HUES64 (cell line): ENCODE data around the gene YWHAG.
"Not testable (repeated sequence)": the region's sequence is repeated elsewhere in the genome, so short reads cannot be mapped to it uniquely, and the experiment has no call there.

Experiments
- H3K27ac ChIP-seq: 2 replicates; pipeline ENCODE4 v1.7.0; 2013; ENCODE audit warnings: low read depth, low read length, inconsistent platforms
- H3K27me3 ChIP-seq: 2 replicates; pipeline ENCODE4 v1.6.1; 2013; ENCODE audit warnings: mild to moderate bottlenecking, low read length; ENCODE audit not compliant: insufficient read depth
- H3K36me3 ChIP-seq: 2 replicates; pipeline ENCODE4 v1.6.1; 2013; ENCODE audit warnings: mild to moderate bottlenecking, low read length; ENCODE audit not compliant: insufficient read depth
- H3K4me1 ChIP-seq: 2 replicates; pipeline ENCODE4 v1.6.1; 2013; ENCODE audit warnings: mild to moderate bottlenecking, low read length, moderate library complexity; ENCODE audit not compliant: insufficient read depth
- H3K4me3 ChIP-seq: 2 replicates; pipeline ENCODE4 v1.5.1; 2013; ENCODE audit warnings: mild to moderate bottlenecking, low read length, moderate library complexity
- H3K9ac ChIP-seq: 2 replicates; pipeline ENCODE4 v1.6.1; 2013; ENCODE audit warnings: mild to moderate bottlenecking, low read depth, low read length
- H3K9me3 ChIP-seq: 2 replicates; pipeline ENCODE4 v1.6.1; 2013; ENCODE audit warnings: low read depth, low read length; ENCODE audit not compliant: insufficient read depth
- WGBS: fragments of 150-250, 120-280 bp; methylation state at CpG from one replicate; pipeline ENCODE4 v1.1.7; 2013; ENCODE audit warnings: missing lambda C conversion rate; 5-methylcytosine and 5-hydroxymethylcytosine counted together

YWHAG gene

DNA sequence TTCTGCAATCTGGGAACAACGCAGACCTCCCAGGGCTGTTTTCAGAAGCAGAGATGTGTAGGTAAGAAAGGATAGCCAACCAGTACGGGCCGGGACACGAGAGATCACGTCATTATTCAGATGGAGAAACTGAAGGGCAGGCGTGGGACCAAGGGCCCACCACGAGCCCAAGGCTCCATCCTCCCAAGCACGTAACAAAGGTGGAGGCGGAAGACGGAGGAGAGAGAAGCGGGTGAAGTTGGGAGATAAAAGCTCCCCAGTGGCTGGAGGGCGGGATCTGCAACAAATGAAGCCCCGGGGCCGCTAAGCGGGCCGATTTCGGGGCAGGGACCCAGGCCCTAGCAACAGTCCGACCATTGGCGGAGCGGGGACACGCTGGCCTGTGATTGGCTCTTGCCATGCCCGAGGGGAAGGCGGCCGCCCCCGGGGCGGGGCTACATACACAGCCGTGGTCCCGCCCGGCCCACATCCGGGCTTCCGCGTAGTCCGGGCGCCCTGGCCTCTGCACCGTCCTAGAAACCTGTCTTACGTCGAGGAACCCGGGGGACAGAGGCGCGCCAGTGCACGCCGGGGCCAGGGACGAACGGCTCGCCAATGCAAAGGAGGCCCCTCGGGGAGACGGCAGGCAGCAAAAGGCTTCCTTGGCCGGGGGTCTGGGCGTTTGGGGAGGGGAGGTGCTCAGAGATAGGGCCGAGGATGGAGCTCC lies 40.9 kb downstream of the YWHAG start:
- H3K27ac ChIP-seq: peak overlapping the region; percentile 91

DNA sequence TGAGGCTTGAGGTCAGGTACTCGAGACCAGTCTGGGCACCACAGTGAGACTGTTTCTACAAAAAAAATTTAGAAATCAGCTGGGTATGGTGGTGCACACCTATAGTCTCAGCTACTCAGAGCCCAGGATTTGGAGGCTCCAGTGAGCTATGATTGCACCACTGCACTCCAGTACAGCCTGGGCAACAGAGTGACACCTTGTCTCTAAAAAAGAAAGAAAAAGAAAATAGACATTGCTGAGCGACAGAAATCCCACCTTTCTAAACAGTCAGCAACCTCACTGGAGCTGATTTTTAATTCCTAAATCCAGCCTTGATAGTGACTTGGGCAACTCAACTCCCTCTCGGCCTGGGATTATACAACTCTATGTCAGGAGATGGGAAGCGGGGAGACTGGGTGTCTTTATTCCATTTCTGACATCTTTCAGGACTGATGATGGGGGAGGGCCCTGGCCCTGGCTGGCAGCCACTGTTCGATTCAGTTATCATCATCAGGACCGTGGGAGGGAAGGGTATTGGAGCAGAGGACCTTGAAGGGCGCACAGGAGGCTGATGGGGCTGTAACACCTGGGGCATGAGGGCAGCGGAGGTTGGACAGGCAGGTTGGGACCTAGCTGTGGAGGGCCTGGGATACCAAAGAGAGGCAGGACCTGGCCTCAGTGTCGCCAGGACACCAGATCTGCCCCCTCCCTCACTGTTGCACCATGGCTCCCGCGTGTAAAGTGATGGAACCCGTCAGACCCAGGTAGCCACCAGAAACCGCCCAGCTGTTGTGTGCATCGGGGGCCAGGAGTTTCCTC lies 41.6 kb downstream of the YWHAG start:
- H3K36me3 ChIP-seq: peaks cover 1% of the 10 kb centered on the region; the same call in 1 of the 2 replicates
- no peaks in the 10 kb centered on the region for H3K27me3 ChIP-seq
- peak overlapping the region; percentile 71 for H3K9ac ChIP-seq
- 70% methylated on average over 14 of the region's 14 CpGs for WGBS
- H3K4me1 ChIP-seq: peaks cover 13% of the 10 kb centered on the region
- peak overlapping the region; percentile 82 for H3K27ac ChIP-seq
- H3K4me3 ChIP-seq: peak overlapping the region; percentile 69
- no peaks in the 10 kb centered on the region for H3K9me3 ChIP-seq

More for the DNA sequence above, 40.9 kb downstream of the YWHAG start:
- Histone ChIP-seq H3K9ac (peak overlapping the region; percentile 79), H3K27me3 (no peaks in the 10 kb centered on the region), H3K36me3 (peaks cover 3% of the 10 kb centered on the region; the same call in 1 of the 2 replicates), H3K4me1 (peaks cover 13% of the 10 kb centered on the region), H3K4me3 (peak overlapping the region; percentile 69), H3K9me3 (no peaks in the 10 kb centered on the region)
- 2% methylated on average over 50 of the region's 50 CpGs for whole genome bisulfite sequencing

DNA sequence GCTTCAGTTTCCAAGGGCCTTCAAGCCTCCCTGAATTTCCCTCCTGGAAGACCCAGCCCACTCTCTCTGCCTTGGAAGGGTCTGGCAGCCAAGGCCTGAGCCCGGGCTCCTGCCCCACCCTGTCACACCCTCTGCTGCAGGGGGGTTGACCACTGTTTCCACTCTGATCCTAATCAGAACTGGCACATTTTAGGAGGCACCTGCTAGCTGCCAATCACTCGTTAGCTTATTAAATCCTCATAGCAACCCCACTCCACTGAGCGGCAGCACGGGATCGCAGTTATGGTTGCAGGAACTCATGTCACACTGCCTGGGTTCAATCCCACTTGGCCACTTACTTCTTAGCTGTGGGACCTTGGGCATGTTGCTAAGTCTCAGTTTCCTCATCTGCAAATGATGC lies 43.4 kb downstream of the YWHAG start:
- H3K9ac ChIP-seq: no peak overlapping the region
- peaks cover 13% of the 10 kb centered on the region for H3K4me1 ChIP-seq
- H3K9me3 ChIP-seq: no peaks in the 10 kb centered on the region
- no peak overlapping the region for H3K4me3 ChIP-seq
- 92% methylated on average over 5 of the region's 5 CpGs for whole genome bisulfite sequencing
- no peak overlapping the region for H3K27ac ChIP-seq
- no peaks in the 10 kb centered on the region for H3K36me3 ChIP-seq
- H3K27me3 ChIP-seq: no peaks in the 10 kb centered on the region

DNA sequence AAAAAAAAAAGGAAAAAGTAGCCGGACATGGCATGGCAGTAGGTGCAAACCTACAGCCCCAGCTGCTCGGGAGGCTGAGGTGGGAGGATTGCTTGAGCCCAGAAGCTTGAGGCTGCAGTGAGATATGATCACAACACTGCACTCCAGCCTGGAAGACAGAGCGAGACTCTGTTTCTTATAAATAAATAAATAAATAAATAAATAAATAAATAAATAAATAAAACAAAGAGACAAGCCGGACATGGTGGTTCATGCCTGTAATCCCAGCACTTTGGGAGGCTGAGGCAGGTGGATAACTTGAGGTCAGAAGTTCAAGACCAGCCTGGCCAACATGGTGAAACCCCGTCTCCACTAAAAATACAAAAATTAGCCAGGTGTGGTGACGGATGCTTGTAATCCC lies 44.1 kb downstream of the YWHAG start:
- not testable (repeated sequence) for H3K36me3 ChIP-seq, H3K27ac ChIP-seq, H3K27me3 ChIP-seq, H3K9me3 ChIP-seq, H3K9ac ChIP-seq, H3K4me3 ChIP-seq
- peaks cover 13% of the 10 kb centered on the region for H3K4me1 ChIP-seq
- 90% methylated on average over 5 of the region's 6 CpGs for WGBS

DNA sequence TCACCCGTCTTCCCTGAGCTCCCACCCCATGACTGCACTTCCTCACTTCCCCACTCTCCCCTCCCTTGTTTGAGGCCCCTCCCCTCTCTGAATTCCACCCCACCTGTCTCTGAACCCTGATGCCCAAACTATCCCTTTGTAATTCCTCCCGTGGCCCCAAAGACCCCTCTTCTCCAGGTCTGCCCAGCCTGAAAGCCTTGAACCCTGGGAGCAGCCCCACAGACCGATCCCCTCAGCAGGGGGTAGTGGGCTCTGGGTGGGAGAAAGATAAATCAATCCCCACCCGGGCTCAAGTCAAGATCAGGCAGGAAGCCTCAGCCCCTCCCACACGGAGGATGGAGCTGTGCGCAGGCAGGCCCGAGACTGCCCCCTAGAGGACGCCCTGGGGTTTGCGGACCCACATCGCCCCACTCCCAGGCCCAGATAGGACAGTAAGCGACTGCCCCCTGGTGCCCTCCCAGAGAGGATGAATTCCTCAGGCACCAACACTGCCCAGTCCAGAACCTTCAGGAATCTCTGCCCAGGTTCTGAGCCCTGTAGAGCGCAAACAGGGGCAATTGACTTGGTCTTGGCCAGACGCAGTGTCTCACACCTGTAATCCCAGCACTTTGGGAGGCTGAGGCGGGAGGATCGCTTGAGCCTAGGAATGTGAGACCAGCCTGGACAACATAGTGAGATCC lies 44.6 kb downstream of the YWHAG start:
- H3K9ac ChIP-seq: no peak overlapping the region
- H3K4me3 ChIP-seq: peak overlapping the region; percentile 53
- H3K36me3 ChIP-seq: no peaks in the 10 kb centered on the region
- 12% methylated on average over 15 of the region's 15 CpGs for WGBS
- peaks cover 12% of the 10 kb centered on the region for H3K4me1 ChIP-seq
- H3K9me3 ChIP-seq: no peaks in the 10 kb centered on the region
- H3K27ac ChIP-seq: no peak overlapping the region
- H3K27me3 ChIP-seq: no peaks in the 10 kb centered on the region

DNA sequence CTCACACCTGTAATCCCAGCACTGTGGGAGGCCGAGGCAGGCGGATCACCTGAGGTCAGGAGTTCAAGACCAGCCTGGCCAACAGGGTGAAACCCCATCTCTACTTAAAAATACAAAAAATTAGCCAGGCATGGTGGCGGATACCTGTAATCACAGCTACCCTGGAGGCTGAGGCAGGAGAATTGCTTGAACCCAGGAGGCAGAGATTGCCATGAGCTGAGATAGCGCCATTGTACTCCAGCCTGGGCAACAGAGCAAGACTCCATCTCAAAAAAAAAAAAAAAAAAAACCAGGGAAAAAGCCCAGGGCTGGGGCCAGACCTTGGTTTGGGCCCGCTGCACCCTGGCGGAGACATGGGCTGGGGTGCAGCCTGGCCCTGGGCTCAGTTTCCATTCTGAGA lies 47.0 kb downstream of the YWHAG start:
- 91% methylated on average over 6 of the region's 6 CpGs for WGBS
- not testable (repeated sequence) for H3K27ac ChIP-seq

DNA sequence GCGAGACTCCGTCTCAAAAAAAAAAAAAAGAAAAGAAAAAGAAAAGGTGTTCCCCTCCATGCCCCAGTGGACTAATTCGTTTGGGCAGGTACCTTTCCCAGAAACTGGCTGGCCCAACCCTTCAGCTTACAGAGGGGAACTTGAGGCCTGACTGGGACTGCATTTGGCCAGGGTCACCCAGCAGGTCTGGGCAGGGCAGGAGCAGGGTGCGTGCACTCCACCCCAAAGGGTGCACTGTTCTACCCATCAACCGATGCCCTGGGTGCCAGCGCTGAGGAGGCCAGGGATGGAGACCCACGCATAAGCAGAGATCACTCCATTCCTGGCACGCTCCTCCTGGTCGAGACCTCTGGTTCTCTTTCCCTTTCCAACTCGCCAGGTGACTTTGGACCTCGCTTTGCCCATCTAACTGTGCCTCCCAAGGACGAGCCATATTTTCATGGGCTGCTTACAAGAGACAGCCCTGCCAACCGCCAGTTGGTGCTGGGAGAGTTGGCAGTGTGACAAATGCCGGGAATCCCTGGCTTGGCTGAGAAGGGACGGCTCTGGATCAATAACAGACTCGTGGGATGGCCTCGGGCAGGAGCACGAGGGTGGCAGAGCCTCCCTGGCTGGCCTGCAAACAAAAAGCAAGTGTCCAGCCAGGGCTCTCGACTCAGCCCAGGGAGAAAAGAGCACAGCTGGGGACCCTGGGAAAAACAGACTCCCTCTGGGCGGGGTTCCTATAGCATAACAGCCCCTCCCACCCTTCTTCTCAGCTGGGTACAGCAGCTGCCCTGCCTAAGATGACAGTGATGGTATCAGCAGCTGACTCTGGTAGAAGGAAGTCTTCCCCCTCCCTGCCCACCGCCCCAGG lies 48.5 kb downstream of the YWHAG start:
- Histone ChIP-seq H3K9ac (no peak overlapping the region), H3K36me3 (no peaks in the 10 kb centered on the region), H3K9me3 (no peaks in the 10 kb centered on the region), H3K4me1 (peaks cover 10% of the 10 kb centered on the region; the same call in 1 of the 2 replicates), H3K4me3 (no peak overlapping the region), H3K27ac (no peak overlapping the region), H3K27me3 (no peaks in the 10 kb centered on the region)
- WGBS: 84% methylated on average over 21 of the region's 21 CpGs

More for the DNA sequence above, 47.0 kb downstream of the YWHAG start:
- H3K27me3 ChIP-seq, H3K4me1 ChIP-seq, H3K4me3 ChIP-seq, H3K9me3 ChIP-seq, H3K36me3 ChIP-seq, H3K9ac ChIP-seq: not testable (repeated sequence)

DNA sequence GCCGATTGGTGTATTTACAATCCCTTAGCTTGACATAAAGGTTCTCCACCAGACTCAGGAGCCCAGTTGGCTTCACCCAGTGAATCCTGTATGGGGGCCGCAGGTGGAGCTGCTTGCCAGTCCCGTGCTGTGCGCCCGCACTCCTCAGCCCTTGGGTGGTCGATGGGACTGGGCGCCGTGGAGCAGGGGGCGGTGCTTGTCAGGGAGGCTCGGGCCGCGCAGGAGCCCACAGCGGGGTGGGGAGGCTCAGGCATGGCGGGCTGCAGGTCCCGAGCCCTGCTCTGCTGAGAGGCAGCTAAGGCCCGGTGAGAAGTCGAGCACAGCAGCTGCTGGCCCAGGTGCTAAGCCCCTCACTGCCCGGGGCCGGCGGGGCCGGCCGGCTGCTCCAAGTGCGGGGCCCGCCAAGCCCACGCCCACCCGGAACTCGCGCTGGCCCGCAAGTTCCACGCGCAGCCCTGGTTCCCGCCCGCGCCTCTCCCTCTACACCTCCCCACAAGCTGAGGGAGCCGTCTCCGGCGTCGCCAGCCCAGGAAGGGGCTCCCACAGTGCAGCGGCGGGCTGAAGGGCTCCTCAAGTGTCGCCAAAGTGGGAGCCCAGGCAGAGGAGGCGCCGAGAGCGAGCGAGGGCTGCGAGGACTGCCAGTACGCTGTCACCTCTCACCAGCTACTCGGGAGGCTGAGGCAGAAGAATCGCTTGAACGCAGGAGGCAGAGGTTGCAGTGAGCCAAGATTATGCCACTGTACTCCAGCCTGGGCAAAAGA lies 49.3 kb downstream of the YWHAG start:
- H3K4me3 ChIP-seq, H3K27me3 ChIP-seq, H3K27ac ChIP-seq, H3K9me3 ChIP-seq, H3K9ac ChIP-seq, H3K36me3 ChIP-seq: not testable (repeated sequence)
- 96% methylated on average over 50 of the region's 50 CpGs for WGBS
- peaks cover 10% of the 10 kb centered on the region; the same call in 1 of the 2 replicates for H3K4me1 ChIP-seq

DNA sequence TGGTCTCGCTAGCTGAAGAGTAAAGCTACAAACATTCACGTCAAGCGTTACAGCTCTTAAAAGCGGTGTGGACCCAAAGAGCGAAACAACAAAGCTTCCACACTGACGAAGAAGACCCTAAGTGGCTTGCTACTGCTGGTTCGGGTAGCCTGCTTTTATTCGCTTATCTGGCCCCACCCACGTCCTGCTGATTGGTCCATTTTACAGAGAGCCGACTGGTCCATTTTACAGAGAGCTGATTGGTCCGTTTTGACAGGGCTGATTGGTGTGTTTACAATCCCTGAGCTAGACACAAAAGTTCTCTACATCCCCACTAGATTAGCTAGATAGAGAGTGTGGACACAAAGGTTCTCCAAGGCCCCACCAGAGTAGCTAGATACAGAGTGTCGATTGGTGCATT lies 49.9 kb downstream of the YWHAG start:
- WGBS: 93% methylated on average over 12 of the region's 12 CpGs
- not testable (repeated sequence) for H3K27ac ChIP-seq, H3K36me3 ChIP-seq

DNA sequence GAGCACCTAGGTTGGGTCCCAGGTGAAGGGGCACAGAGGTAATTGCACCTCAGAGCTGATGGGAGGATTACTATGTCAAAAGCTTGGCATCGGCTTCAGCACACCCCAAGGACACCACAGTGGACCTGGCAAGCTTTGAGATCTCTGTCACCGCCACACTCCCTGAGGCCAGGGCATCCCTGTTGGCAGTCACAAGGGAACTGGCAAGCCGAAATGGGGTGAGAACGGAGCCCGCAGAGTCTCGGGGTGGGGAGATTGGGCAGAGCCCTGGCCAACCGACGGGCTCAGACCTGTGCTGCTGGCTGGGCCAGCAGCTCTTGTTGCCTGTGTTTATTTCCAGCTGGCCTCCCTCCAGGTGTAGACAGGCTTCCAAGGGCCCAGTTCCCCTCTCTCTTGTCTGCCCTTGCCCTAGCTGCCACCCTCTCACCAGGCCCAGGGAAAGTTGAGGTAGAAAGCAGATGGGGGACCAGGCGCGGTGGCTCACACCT lies 53.9 kb downstream of the YWHAG start:
- no peak overlapping the region for H3K27ac ChIP-seq

More for the DNA sequence above, 49.9 kb downstream of the YWHAG start:
- H3K4me3 ChIP-seq, H3K9me3 ChIP-seq, H3K9ac ChIP-seq, H3K27me3 ChIP-seq: not testable (repeated sequence)
- H3K4me1 ChIP-seq: peaks cover 16% of the 10 kb centered on the region

More for the DNA sequence above, 53.9 kb downstream of the YWHAG start:
- Histone ChIP-seq H3K9me3 (no peaks in the 10 kb centered on the region), H3K4me1 (peaks cover 17% of the 10 kb centered on the region), H3K36me3 (peaks cover 7% of the 10 kb centered on the region), H3K9ac (no peak overlapping the region), H3K4me3 (no peak overlapping the region), H3K27me3 (peaks cover 11% of the 10 kb centered on the region; the same call in 1 of the 2 replicates)
- WGBS: 96% methylated on average over 10 of the region's 10 CpGs
